ENCODE measurements around the gene WFIKKN2. TPM values are rescaled to one million over a fixed set of nuclear protein-coding genes. Genes with fewer than 3 reads are reported as not detected.

WFIKKN2 gene
- polyA plus RNA-seq, 2 of the 4 experiments (the other 2 are of a cell fraction) = not detected

DNA sequence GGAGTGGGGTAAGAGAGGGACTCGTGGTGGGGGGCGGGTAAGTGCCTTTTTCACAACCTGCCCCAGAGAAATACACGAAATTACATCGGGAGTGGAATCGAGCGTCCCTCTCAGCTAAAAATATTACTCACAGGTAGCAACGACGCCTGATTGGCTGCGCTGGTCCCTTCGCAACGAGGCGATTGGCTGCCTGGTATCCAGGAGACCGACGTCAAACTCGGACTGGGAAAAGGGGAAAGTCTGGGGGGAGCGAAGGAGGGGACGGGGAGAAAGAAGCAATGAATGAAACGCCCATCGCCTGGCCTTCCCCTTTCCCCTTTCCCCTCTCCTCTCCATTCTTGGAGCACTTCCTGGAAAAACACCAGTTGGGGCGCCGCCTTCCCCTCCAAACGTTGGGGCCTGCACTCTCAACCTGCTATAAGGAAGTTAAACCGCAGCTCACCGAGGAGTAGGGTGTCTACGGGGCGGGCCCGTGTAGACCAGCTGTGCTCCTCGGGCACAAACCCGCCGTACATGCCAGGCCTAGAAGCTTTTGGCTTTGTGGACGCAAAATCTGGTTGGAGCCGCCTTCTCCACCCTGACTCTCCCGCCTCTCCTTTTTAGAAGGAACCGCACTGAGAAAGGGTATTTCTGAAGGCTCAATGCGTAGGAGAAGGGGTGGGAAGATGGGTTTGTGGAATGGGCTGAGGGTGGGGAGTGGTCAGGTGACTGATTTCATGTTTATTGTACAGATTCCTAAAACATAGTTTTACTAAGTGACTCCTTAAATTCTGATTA, 32.2 kb downstream of the WFIKKN2 start (continued):
- TF ChIP-seq RARB (CRISPR knock-in tag; IDR thresholded peaks at IDR 0.05) = no peak; the same call in 1 of the 2 replicates

DNA sequence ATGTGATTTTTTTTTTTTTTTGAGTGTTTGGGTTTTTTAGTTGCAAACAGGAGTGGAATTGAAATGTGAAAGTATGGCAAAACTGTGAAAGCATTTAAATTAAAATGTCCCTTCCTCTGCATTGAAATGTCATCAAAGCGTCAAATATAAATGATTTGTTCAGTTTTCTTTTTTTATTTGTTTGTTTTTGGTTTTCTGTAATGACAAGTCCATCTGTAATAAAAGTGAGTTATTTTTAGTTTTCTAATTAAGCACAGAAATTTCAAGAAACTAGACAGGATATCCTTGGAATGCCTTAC, 32.7 kb downstream of the WFIKKN2 start:
- POLR2A ChIA-PET = interaction anchor here (1.0 to 9.4 kb wide), 13 partner anchors 9 to 298 kb away, joined by 3 to 648 read pairs (median 58); partner anchors contain the start of genes NME2 and SPAG9
- Histone ChIP-seq H3K4me2 (peak overlapping the region; percentile 80), H3K4me3 (peak overlapping the region; percentile 92), H3K9me3 (no peaks in the 10 kb centered on the region), H3K27ac (peak overlapping the region; percentile 94 to 98), H3K4me1 (peaks cover 17% of the 10 kb centered on the region)
- WGBS (ENCODE audit: missing lambda C conversion rate) = 0% methylated on average over 1 of the region's 1 CpG
- no peak for ATAC-seq
- no peak for DNase-seq (ENCODE audit: low read depth in 1 of 2, low spot score in 1 of 2)
- TF ChIP-seq ZSCAN20 (CRISPR knock-in tag; IDR thresholded peaks at IDR 0.05) = peak; percentile 58; the same call in 1 of the 2 replicates
- TF ChIP-seq, protein P1, sequence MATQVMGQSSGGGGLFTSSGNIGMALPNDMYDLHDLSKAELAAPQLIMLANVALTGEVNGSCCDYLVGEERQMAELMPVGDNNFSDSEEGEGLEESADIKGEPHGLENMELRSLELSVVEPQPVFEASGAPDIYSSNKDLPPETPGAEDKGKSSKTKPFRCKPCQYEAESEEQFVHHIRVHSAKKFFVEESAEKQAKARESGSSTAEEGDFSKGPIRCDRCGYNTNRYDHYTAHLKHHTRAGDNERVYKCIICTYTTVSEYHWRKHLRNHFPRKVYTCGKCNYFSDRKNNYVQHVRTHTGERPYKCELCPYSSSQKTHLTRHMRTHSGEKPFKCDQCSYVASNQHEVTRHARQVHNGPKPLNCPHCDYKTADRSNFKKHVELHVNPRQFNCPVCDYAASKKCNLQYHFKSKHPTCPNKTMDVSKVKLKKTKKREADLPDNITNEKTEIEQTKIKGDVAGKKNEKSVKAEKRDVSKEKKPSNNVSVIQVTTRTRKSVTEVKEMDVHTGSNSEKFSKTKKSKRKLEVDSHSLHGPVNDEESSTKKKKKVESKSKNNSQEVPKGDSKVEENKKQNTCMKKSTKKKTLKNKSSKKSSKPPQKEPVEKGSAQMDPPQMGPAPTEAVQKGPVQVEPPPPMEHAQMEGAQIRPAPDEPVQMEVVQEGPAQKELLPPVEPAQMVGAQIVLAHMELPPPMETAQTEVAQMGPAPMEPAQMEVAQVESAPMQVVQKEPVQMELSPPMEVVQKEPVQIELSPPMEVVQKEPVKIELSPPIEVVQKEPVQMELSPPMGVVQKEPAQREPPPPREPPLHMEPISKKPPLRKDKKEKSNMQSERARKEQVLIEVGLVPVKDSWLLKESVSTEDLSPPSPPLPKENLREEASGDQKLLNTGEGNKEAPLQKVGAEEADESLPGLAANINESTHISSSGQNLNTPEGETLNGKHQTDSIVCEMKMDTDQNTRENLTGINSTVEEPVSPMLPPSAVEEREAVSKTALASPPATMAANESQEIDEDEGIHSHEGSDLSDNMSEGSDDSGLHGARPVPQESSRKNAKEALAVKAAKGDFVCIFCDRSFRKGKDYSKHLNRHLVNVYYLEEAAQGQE (IDR thresholded peaks at IDR 0.05) = no peak
- no peak for FAIRE-seq
- CTCF ChIA-PET = interaction anchor here (0.8 to 31.4 kb wide), 6 partner anchors 11 to 274 kb away, joined by 3 to 1502 read pairs (median 4); no protein-coding TSS in a partner anchor

DNA sequence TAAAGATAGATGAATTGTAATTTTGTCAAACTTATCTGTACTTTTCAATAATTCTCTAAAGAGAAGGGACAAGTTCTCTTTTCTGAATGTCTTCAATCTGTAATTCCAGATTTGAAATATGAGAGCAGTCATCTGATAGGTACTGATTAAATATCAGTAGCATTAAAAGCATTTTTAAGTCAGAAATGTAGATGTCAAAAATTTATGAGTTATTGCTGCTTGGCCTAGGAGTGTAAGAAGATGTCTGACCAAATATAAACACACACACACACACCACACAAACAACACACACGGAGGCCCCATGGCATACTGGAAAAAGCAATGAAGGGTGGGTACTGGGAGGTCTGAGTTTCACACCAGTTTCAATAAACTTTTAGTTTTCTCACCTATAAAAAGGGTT, 33.2 kb downstream of the WFIKKN2 start:
- H3K27ac ChIP-seq = peak overlapping the region; percentile 94 to 98
- H3K4me3 ChIP-seq = peak overlapping the region; percentile 92
- TF ChIP-seq TP53 (CRISPR knock-in tag; IDR thresholded peaks at IDR 0.05) = 0 out of 2 replicates have a peak, but pooled peaks have one; percentile 52
- TF ChIP-seq POLR2A (IDR thresholded peaks at IDR 0.05; ENCODE audit: low read length) = no peak
- ChIA-PET CTCF (interaction anchor here (1.8 to 2.6 kb wide), 2 partner anchors 36 to 82 kb away, joined by 4 to 12 read pairs; no protein-coding TSS in a partner anchor), POLR2A (interaction anchor here (1.1 kb wide), 1 partner anchor 37 kb away, joined by 3 read pairs; no protein-coding TSS in a partner anchor)
- WGBS (ENCODE audit: missing lambda C conversion rate) = 35% methylated on average over 1 of the region's 1 CpG
- no peak for ATAC-seq
- no peak for FAIRE-seq
- H3K9me3 ChIP-seq = no peaks in the 10 kb centered on the region
- H3K4me2 ChIP-seq = peak overlapping the region; percentile 80
- H3K4me1 ChIP-seq = peaks cover 13% of the 10 kb centered on the region
- no peak for DNase-seq (ENCODE audit: low read depth in 1 of 2, low spot score in 1 of 2)

DNA sequence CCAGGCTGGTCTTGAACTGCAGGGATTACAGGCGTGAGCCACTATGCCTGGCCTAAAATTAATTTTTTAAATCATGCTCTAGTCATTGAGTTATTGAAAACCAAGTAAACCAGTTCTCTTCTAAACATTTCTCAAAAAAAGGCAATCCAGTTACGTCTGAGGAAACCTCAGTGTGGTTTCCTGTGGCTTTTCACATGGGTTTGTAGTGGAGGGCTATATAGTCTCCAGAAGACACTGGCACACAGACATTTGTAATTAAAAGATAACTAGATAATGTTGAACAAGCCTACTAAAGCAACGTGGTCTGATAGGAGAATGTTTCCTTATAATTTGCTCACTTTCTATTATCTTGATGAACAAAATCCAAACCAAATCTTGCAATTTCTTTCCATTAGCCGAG, 36.0 kb downstream of the WFIKKN2 start:
- ATAC-seq (no peak), FAIRE-seq (no peak), DNase-seq (ENCODE audit: low read depth in 1 of 2, low spot score in 1 of 2) (no peak)
- Histone ChIP-seq H3K27ac (no peak overlapping the region), H3K4me2 (no peak overlapping the region), H3K4me1 (peaks cover 15% of the 10 kb centered on the region), H3K4me3 (no peak overlapping the region), H3K9me3 (no peaks in the 10 kb centered on the region)
- no peak for TF ChIP-seq PHF8 (IDR thresholded peaks at IDR 0.05; ENCODE audit: borderline replicate concordance, low read depth)
- no peak for TF ChIP-seq MAFK (IDR thresholded peaks at IDR 0.05; ENCODE audit: partially characterized antibody)
- no peak for TF ChIP-seq POLR2AphosphoS2 (conservative IDR thresholded peaks at IDR 0.05; ENCODE audit: low read length)
- TF ChIP-seq, protein P2, sequence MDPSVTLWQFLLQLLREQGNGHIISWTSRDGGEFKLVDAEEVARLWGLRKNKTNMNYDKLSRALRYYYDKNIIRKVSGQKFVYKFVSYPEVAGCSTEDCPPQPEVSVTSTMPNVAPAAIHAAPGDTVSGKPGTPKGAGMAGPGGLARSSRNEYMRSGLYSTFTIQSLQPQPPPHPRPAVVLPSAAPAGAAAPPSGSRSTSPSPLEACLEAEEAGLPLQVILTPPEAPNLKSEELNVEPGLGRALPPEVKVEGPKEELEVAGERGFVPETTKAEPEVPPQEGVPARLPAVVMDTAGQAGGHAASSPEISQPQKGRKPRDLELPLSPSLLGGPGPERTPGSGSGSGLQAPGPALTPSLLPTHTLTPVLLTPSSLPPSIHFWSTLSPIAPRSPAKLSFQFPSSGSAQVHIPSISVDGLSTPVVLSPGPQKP (IDR thresholded peaks at IDR 0.05; ENCODE audit: low read depth, low read length) = no peak
- TF ChIP-seq, protein P3, sequence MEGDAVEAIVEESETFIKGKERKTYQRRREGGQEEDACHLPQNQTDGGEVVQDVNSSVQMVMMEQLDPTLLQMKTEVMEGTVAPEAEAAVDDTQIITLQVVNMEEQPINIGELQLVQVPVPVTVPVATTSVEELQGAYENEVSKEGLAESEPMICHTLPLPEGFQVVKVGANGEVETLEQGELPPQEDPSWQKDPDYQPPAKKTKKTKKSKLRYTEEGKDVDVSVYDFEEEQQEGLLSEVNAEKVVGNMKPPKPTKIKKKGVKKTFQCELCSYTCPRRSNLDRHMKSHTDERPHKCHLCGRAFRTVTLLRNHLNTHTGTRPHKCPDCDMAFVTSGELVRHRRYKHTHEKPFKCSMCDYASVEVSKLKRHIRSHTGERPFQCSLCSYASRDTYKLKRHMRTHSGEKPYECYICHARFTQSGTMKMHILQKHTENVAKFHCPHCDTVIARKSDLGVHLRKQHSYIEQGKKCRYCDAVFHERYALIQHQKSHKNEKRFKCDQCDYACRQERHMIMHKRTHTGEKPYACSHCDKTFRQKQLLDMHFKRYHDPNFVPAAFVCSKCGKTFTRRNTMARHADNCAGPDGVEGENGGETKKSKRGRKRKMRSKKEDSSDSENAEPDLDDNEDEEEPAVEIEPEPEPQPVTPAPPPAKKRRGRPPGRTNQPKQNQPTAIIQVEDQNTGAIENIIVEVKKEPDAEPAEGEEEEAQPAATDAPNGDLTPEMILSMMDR (IDR thresholded peaks at IDR 0.05) = no peak
- TF ChIP-seq FOXS1 (CRISPR knock-in tag; IDR thresholded peaks at IDR 0.05) = no peak
- no peak for TF ChIP-seq NFE2L2 (conservative IDR thresholded peaks at IDR 0.05; ENCODE audit: low read length)
- TF ChIP-seq, protein P4, sequence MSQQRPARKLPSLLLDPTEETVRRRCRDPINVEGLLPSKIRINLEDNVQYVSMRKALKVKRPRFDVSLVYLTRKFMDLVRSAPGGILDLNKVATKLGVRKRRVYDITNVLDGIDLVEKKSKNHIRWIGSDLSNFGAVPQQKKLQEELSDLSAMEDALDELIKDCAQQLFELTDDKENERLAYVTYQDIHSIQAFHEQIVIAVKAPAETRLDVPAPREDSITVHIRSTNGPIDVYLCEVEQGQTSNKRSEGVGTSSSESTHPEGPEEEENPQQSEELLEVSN (IDR thresholded peaks at IDR 0.05; ENCODE audit: borderline replicate concordance, low read depth) = no peak
- no peak for TF ChIP-seq EP300 (IDR thresholded peaks at IDR 0.05)
- no peak for TF ChIP-seq MAZ (IDR thresholded peaks at IDR 0.05; ENCODE audit: borderline replicate concordance, low read depth, low read length)
- TF ChIP-seq, protein P5, sequence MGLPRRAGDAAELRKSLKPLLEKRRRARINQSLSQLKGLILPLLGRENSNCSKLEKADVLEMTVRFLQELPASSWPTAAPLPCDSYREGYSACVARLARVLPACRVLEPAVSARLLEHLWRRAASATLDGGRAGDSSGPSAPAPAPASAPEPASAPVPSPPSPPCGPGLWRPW (IDR thresholded peaks at IDR 0.05) = no peak
- TF ChIP-seq, protein P6, sequence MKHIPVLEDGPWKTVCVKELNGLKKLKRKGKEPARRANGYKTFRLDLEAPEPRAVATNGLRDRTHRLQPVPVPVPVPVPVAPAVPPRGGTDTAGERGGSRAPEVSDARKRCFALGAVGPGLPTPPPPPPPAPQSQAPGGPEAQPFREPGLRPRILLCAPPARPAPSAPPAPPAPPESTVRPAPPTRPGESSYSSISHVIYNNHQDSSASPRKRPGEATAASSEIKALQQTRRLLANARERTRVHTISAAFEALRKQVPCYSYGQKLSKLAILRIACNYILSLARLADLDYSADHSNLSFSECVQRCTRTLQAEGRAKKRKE (CRISPR knock-in tag; IDR thresholded peaks at IDR 0.05; ENCODE audit: low read depth) = no peak
- TF ChIP-seq JUNB (IDR thresholded peaks at IDR 0.05) = no peak
- TF ChIP-seq GATA3 (IDR thresholded peaks at IDR 0.05; ENCODE audit: borderline replicate concordance) = no peak
- TF ChIP-seq FOSB (CRISPR knock-in tag; IDR thresholded peaks at IDR 0.05) = no peak
- TF ChIP-seq ZNF302 (CRISPR knock-in tag; IDR thresholded peaks at IDR 0.05) = no peak
- TF ChIP-seq NR3C1 (IDR thresholded peaks at IDR 0.05) = no peak
- ChIA-PET CTCF (interaction anchor here (1.1 to 2.6 kb wide), 6 partner anchors 12 to 79 kb away, joined by 3 to 12 read pairs (median 6); no protein-coding TSS in a partner anchor), POLR2A (interaction anchor here (1.1 kb wide), 1 partner anchor 73 kb away, joined by 3 read pairs; no protein-coding TSS in a partner anchor)
- 82% methylated on average over 4 of the region's 4 CpGs for WGBS (ENCODE audit: missing lambda C conversion rate)

Data from A549 (cell line).